ENCODE measurements around the gene SEC24A.
"Not testable (repeated sequence)": the region's sequence is repeated elsewhere in the genome, so short reads cannot be mapped to it uniquely, and the experiment has no call there.

Gene SEC24A

GRCh38 chr5:134626369-134627014, 22.1 kb upstream of the SEC24A start:
- no peak for TF ChIP-seq CTCF (IDR thresholded peaks at IDR 0.05; ENCODE audit: low read depth, low read length, missing control alignments)
- no peak overlapping the region for H3K4me3 ChIP-seq (ENCODE audit: low read depth, low read length)
- DNase-seq (ENCODE audit: low read depth) = no peak

GRCh38 chr5:134634227-134634626, 14.4 kb upstream of the SEC24A start:
- DNase-seq (ENCODE audit: low read depth) = no peak
- H3K4me3 ChIP-seq (ENCODE audit: low read depth, low read length) = no peak overlapping the region
- no peak for TF ChIP-seq CTCF (IDR thresholded peaks at IDR 0.05; ENCODE audit: low read depth, low read length, missing control alignments)

GRCh38 chr5:134635366-134635765, 13.2 kb upstream of the SEC24A start:
- H3K4me3 ChIP-seq (ENCODE audit: low read depth, low read length); DNase-seq (ENCODE audit: low read depth): not testable (repeated sequence)

- no peak overlapping the region for H3K4me3 ChIP-seq (ENCODE audit: low read depth, low read length)
- no peak for TF ChIP-seq CTCF (IDR thresholded peaks at IDR 0.05; ENCODE audit: low read depth, low read length, missing control alignments)
- no peak for DNase-seq (ENCODE audit: low read depth)
Measured at GRCh38 chr5:134637116-134637721, 11.4 kb upstream of the SEC24A start.

GRCh38 chr5:134638760-134639201, 9.8 kb upstream of the SEC24A start:
- no peak for TF ChIP-seq CTCF (IDR thresholded peaks at IDR 0.05; ENCODE audit: low read depth, low read length, missing control alignments)
- DNase-seq (ENCODE audit: low read depth) = no peak

GRCh38 chr5:134642931-134643530, 5.6 kb upstream of the SEC24A start:
- DNase-seq (ENCODE audit: low read depth) = peak; percentile 74
- H3K4me3 ChIP-seq (ENCODE audit: low read depth, low read length) = no peak overlapping the region
- TF ChIP-seq CTCF (IDR thresholded peaks at IDR 0.05; ENCODE audit: low read depth, low read length, missing control alignments) = no peak

More at GRCh38 chr5:134638760-134639201, 9.8 kb upstream of the SEC24A start:
- H3K4me3 ChIP-seq (ENCODE audit: low read depth, low read length) = no peak overlapping the region

GRCh38 chr5:134647750-134648424, 698 bp upstream of the SEC24A start:
- DNase-seq (ENCODE audit: low read depth) = peak; percentile 49
- H3K4me3 ChIP-seq (ENCODE audit: low read depth, low read length) = peak overlapping the region; percentile 76
- no peak for TF ChIP-seq CTCF (IDR thresholded peaks at IDR 0.05; ENCODE audit: low read depth, low read length, missing control alignments)
